HTR-8/SVneo (cell line): ENCODE measurements around the gene NEXN.

Experiments used
- DNase-seq: peaks from one replicate; pipeline ENCODE4 v3.0.0; 2011; ENCODE audit warnings: low spot score, mixed read lengths; ENCODE audit not compliant: insufficient read length
- FAIRE-seq: peaks from 2 replicates; lab custom pipeline; 2011; peaks lifted over from hg19 to GRCh38; lab: Jason Lieb, UNC

The NEXN gene

GRCh38 chr1:77990629-77991204 is 102.3 kb downstream of the NEXN start:
- FAIRE-seq (no peak), DNase-seq (no peak)

DNA sequence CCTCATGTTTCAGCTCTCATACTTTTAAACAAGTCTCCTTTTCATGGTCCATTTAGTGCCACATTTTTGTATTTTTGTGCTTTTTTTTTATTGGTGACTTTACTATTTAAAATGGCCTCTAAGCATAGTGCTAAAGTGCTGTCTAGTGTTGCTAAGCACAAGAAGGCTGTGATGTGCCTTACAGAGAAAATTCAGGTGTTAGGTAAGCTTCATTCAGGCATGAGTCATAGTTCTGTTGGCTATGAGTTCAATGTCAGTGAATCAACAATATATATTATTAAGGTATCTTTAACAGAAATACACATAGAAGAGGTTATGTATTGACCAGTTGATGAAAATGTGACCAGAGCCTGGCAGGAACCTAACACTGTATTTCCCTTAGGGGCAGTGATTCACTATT is 103.2 kb downstream of the NEXN start:
- no peak for FAIRE-seq
- no peak for DNase-seq
